Retinal pigment epithelial cell (primary cell): ENCODE data around the gene PTPRD.
"Not testable (repeated sequence)": the region's sequence is repeated elsewhere in the genome, so short reads cannot be mapped to it uniquely, and the experiment has no call there.

Experiments
- DNase-seq: peaks from one replicate; pipeline ENCODE4 v3.0.0-alpha.2; 2010; ENCODE audit warnings: low read depth
- H3K4me3 ChIP-seq: 2 replicates; pipeline ENCODE4 v1.5.1; 2011; ENCODE audit warnings: mild to moderate bottlenecking, low read length, control low read depth, moderate library complexity
- CTCF ChIP-seq: conservative IDR thresholded peaks from 2 replicates; pipeline ENCODE4 v1.5.1; 2011; ENCODE audit warnings: low read depth, low read length, control low read depth, inconsistent platforms

PTPRD gene

GRCh38 chr9:9079473-9079872 is 1533.3 kb downstream of the PTPRD start:
- no peak for TF ChIP-seq CTCF
- no peak overlapping the region for H3K4me3 ChIP-seq
- no peak for DNase-seq

GRCh38 chr9:9078301-9078700 is 1534.5 kb downstream of the PTPRD start:
- no peak for DNase-seq
- no peak overlapping the region for H3K4me3 ChIP-seq
- no peak for TF ChIP-seq CTCF

GRCh38 chr9:9061627-9062026 is 1551.2 kb downstream of the PTPRD start:
- no peak for DNase-seq
- TF ChIP-seq CTCF = no peak
- no peak overlapping the region for H3K4me3 ChIP-seq

- no peak for TF ChIP-seq CTCF
- H3K4me3 ChIP-seq = no peak overlapping the region
- DNase-seq = no peak
These were observed 1558.3 kb downstream of the PTPRD start for GRCh38 chr9:9054354-9054992.

- H3K4me3 ChIP-seq = no peak overlapping the region
- DNase-seq = peak; percentile 28
- no peak for TF ChIP-seq CTCF
These were observed 1567.2 kb downstream of the PTPRD start for GRCh38 chr9:9045572-9045971.

- no peak for DNase-seq
- TF ChIP-seq CTCF = no peak
- H3K4me3 ChIP-seq = no peak overlapping the region
These were observed 1567.7 kb downstream of the PTPRD start for GRCh38 chr9:9045072-9045471.

- H3K4me3 ChIP-seq, DNase-seq: not testable (repeated sequence)
These were observed 1569.0 kb downstream of the PTPRD start for GRCh38 chr9:9043788-9044187.

- DNase-seq = no peak
- H3K4me3 ChIP-seq = no peak overlapping the region
- TF ChIP-seq CTCF = no peak
These were observed 1571.0 kb downstream of the PTPRD start for GRCh38 chr9:9041756-9042155.
